H9 (cell line): ENCODE data around the gene ARHGAP8. TPM values are rescaled to one million over a fixed set of nuclear protein-coding genes. Genes with fewer than 3 reads are reported as not detected.

Experiments used
- DNase-seq: peaks from one replicate; pipeline ENCODE4 v3.0.0-alpha.2; 2017
- H2AFZ ChIP-seq: one replicate; pipeline ENCODE4 v1.6.1; 2013; ENCODE audit warnings: mild to moderate bottlenecking, low read length, control low read depth, moderate library complexity
- H2AK5ac ChIP-seq: 2 replicates; pipeline ENCODE4 v1.6.1; 2013; ENCODE audit warnings: low read length, control low read depth, mixed read lengths; ENCODE audit not compliant: insufficient read length
- H2BK120ac ChIP-seq: one replicate; pipeline ENCODE4 v1.6.1; 2013; ENCODE audit warnings: low read depth, mild to moderate bottlenecking, low read length, control low read depth, inconsistent platforms; ENCODE audit not compliant: poor library complexity, severe bottlenecking
- H2BK12ac ChIP-seq: 2 replicates; pipeline ENCODE4 v1.6.1; 2013; ENCODE audit warnings: low read length, control low read depth, mixed read lengths, low read depth; ENCODE audit not compliant: insufficient read length
- H2BK15ac ChIP-seq: 2 replicates; pipeline ENCODE4 v1.6.1; 2013; ENCODE audit warnings: low read depth, low read length, control low read depth
- H2BK20ac ChIP-seq: one replicate; pipeline ENCODE4 v1.6.1; 2013; ENCODE audit warnings: low read depth, mild to moderate bottlenecking, low read length, control low read depth, inconsistent platforms; ENCODE audit not compliant: poor library complexity, severe bottlenecking
- H2BK5ac ChIP-seq: 2 replicates; pipeline ENCODE4 v1.6.1; 2013; ENCODE audit warnings: low read length, control low read depth, mixed read lengths; ENCODE audit not compliant: insufficient read length
- H3K14ac ChIP-seq: 2 replicates; pipeline ENCODE4 v1.6.1; 2013; ENCODE audit warnings: low read length, control low read depth; ENCODE audit not compliant: insufficient read depth
- H3K18ac ChIP-seq: 2 replicates; pipeline ENCODE4 v1.6.1; 2013; ENCODE audit warnings: low read depth, mild to moderate bottlenecking, mixed read lengths, low read length, control low read depth; ENCODE audit not compliant: insufficient read length
- H3K23ac ChIP-seq: 2 replicates; pipeline ENCODE4 v1.6.1; 2013; ENCODE audit warnings: low read length, control low read depth, mixed read lengths, low read depth; ENCODE audit not compliant: insufficient read length
- H3K23me2 ChIP-seq: 2 replicates; pipeline ENCODE4 v1.6.1; 2013; ENCODE audit warnings: low read depth, mild to moderate bottlenecking, mixed read lengths, low read length, control low read depth; ENCODE audit not compliant: insufficient read length, poor library complexity, severe bottlenecking
- H3K27ac ChIP-seq: 2 replicates; pipeline ENCODE4 v1.5.1; 2013; ENCODE audit warnings: low read length, control low read depth, mixed read lengths, low read depth; ENCODE audit not compliant: insufficient read length
- H3K27me3 ChIP-seq: 2 replicates; pipeline ENCODE4 v1.6.1; 2013; ENCODE audit warnings: low read length, control low read depth, inconsistent platforms; ENCODE audit not compliant: insufficient read depth
- H3K4ac ChIP-seq: 2 replicates; pipeline ENCODE4 v1.6.1; 2013; ENCODE audit warnings: low read depth, mild to moderate bottlenecking, control low read depth, inconsistent platforms, low read length, moderate library complexity
- H3K4me1 ChIP-seq: 2 replicates; pipeline ENCODE4 v1.6.1; 2013; ENCODE audit warnings: low read length, control low read depth, inconsistent platforms; ENCODE audit not compliant: insufficient read depth
- H3K4me2 ChIP-seq: 2 replicates; pipeline ENCODE4 v1.6.1; 2013; ENCODE audit warnings: low read length, control low read depth, mixed read lengths; ENCODE audit not compliant: insufficient read length, insufficient read depth
- H3K56ac ChIP-seq: 2 replicates; pipeline ENCODE4 v1.6.1; 2013; ENCODE audit warnings: low read depth, mild to moderate bottlenecking, mixed read lengths, low read length, control low read depth; ENCODE audit not compliant: insufficient read length
- H3K79me1 ChIP-seq: 2 replicates; pipeline ENCODE4 v1.6.1; 2013; ENCODE audit warnings: low read depth, mild to moderate bottlenecking, moderate library complexity, low read length, control low read depth, inconsistent platforms; ENCODE audit not compliant: insufficient read depth, poor library complexity, severe bottlenecking
- H3K79me2 ChIP-seq: 2 replicates; pipeline ENCODE4 v1.6.1; 2013; ENCODE audit warnings: low read length, control low read depth, inconsistent platforms; ENCODE audit not compliant: insufficient read depth
- H3K9ac ChIP-seq: 2 replicates; pipeline ENCODE4 v1.6.1; 2013; ENCODE audit warnings: low read length, control low read depth, mixed read lengths; ENCODE audit not compliant: insufficient read length; ENCODE audit errors: extremely low read depth
- H3K9me3 ChIP-seq: one replicate; pipeline ENCODE4 v1.6.1; 2013; ENCODE audit warnings: low read depth, low read length, inconsistent platforms; ENCODE audit not compliant: control insufficient read depth
- H3T11ph ChIP-seq: one replicate; pipeline ENCODE4 v1.6.1; 2013; ENCODE audit warnings: mild to moderate bottlenecking, low read length, control low read depth, inconsistent platforms
- H4K20me1 ChIP-seq: one replicate; pipeline ENCODE4 v1.6.1; 2013; ENCODE audit not compliant: control insufficient read depth, insufficient read length, insufficient read depth
- H4K5ac ChIP-seq: 2 replicates; pipeline ENCODE4 v1.6.1; 2013; ENCODE audit warnings: low read depth, mild to moderate bottlenecking, mixed read lengths, low read length, control low read depth; ENCODE audit not compliant: insufficient read length
- H4K8ac ChIP-seq: replicated peaks from 2 replicates; pipeline ENCODE4 v1.6.1; 2013; ENCODE audit warnings: low read length, control low read depth, mixed read lengths, low read depth; ENCODE audit not compliant: insufficient read length
- H4K91ac ChIP-seq: 2 replicates; pipeline ENCODE4 v1.6.1; 2013; ENCODE audit warnings: low read depth, mild to moderate bottlenecking, moderate library complexity, mixed read lengths, low read length, control low read depth; ENCODE audit not compliant: insufficient read length
- H3K27ac Mint-ChIP-seq, 3 experiments: 2 replicates in 2 of 3; 3 replicates in 1 of 3; pipeline ENCODE4 v1.8.0; 2020 to 2021; ENCODE audit warnings: mixed read lengths in 3 of 3, mild to moderate bottlenecking in 1 of 3, moderate library complexity in 1 of 3
- H3K27me3 Mint-ChIP-seq: 2 replicates; pipeline ENCODE4 v1.8.0; 2021; ENCODE audit warnings: low read depth, mild to moderate bottlenecking, moderate library complexity, mixed read lengths
- H3K36me3 Mint-ChIP-seq, 3 experiments: 2 replicates in 2 of 3; 3 replicates in 1 of 3; pipeline ENCODE4 v1.8.0; 2020 to 2021; ENCODE audit warnings: low read depth in 3 of 3, mixed read lengths in 3 of 3; ENCODE audit not compliant: insufficient read depth in 1 of 3
- H3K4me1 Mint-ChIP-seq, 2 experiments: 2 replicates each; pipeline ENCODE4 v1.8.0; 2020; ENCODE audit warnings: mixed read lengths in 2 of 2
- H3K4me3 Mint-ChIP-seq, 2 experiments: 2 replicates in 1 of 2; 3 replicates in 1 of 2; pipeline ENCODE4 v1.8.0; 2020 to 2021; ENCODE audit warnings: mild to moderate bottlenecking in 2 of 2, mixed read lengths in 2 of 2, moderate library complexity in 1 of 2
- H3K9me3 Mint-ChIP-seq, 2 experiments: 2 replicates in 1 of 2; 3 replicates in 1 of 2; pipeline ENCODE4 v1.8.0; 2020; ENCODE audit warnings: mild to moderate bottlenecking in 2 of 2, mixed read lengths in 2 of 2, moderate library complexity in 1 of 2
- WGBS: extraction: QIAGEN DNeasy Blood & Tissue Kit; methylation state at CpG from one replicate; pipeline ENCODE4 v1.1.7; 2013; ENCODE audit warnings: missing lambda C conversion rate, low lambda C conversion rate, mixed read lengths; ENCODE audit not compliant: insufficient read length; ENCODE audit errors: extremely low coverage; 5-methylcytosine and 5-hydroxymethylcytosine counted together
- total RNA-seq: library from RNA; stranded (reverse); gene quantifications from 2 replicates; pipeline ENCODE4 v1.2.1, GENCODE V29; 2021
- TF ChIP-seq, protein P1 (sequence below): fragments of 200-600 bp; sonication (generic); conservative IDR thresholded peaks from 3 replicates; pipeline ENCODE4 v1.8.0; 2021; ENCODE audit warnings: antibody characterized with exemption, mild to moderate bottlenecking

Gene ARHGAP8
- total RNA-seq, 1 experiment from 2014 or later: 35.4 TPM

DNA sequence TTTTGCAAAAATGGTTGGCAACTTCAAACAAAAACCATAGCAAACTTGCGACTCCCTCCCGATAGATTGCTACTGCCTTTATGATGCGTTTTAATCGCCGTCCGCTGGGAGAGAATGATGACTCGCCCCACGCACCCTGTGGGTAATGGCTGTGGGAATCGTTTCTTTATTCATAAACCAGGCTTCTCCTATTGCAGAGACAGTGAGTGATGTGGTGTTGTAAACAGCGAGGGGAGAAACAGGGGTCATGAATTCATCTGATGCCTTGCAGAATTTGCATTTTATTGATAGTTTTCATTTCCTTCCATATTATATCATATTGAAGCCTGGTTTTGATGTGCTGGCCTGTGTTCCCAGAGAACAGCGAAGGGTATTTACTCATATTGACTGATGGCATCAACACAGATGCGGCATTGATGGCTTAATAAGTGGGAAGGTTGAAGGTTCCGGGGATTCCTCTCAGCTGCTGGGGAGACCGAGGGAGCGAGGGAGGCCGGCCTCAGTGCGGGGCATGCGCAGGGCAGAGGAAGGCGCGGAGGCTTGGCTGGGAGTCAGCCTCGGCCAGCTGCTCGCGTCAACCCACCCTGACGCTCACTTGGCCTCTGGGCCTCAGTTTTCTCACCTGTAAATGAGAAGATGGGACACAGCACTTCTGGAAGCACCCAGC is 41.3 kb downstream of the ARHGAP8 start:
- no peak overlapping the region for H2AK5ac ChIP-seq
- H3K4ac ChIP-seq: no peak overlapping the region
- no peaks in the 10 kb centered on the region for H3K79me2 ChIP-seq
- H3K18ac ChIP-seq: no peak overlapping the region
- H3K79me1 ChIP-seq: no peaks in the 10 kb centered on the region
- H3K4me1 ChIP-seq: peaks cover 8% of the 10 kb centered on the region; the same call in 1 of the 2 replicates
- H3K9me3 ChIP-seq: no peaks in the 10 kb centered on the region
- no peak overlapping the region for H2AFZ ChIP-seq
- H2BK5ac ChIP-seq: no peak overlapping the region
- H3K9ac ChIP-seq: no peak overlapping the region
- H3K4me1 Mint-ChIP-seq: peaks cover 28 to 43% of the 10 kb centered on the region in 2 experiments
- H3K27ac ChIP-seq: no peak overlapping the region
- H3K4me2 ChIP-seq: no peak overlapping the region
- no peaks in the 10 kb centered on the region for H3K27me3 Mint-ChIP-seq
- no peak overlapping the region for H4K91ac ChIP-seq
- TF ChIP-seq, protein P1, sequence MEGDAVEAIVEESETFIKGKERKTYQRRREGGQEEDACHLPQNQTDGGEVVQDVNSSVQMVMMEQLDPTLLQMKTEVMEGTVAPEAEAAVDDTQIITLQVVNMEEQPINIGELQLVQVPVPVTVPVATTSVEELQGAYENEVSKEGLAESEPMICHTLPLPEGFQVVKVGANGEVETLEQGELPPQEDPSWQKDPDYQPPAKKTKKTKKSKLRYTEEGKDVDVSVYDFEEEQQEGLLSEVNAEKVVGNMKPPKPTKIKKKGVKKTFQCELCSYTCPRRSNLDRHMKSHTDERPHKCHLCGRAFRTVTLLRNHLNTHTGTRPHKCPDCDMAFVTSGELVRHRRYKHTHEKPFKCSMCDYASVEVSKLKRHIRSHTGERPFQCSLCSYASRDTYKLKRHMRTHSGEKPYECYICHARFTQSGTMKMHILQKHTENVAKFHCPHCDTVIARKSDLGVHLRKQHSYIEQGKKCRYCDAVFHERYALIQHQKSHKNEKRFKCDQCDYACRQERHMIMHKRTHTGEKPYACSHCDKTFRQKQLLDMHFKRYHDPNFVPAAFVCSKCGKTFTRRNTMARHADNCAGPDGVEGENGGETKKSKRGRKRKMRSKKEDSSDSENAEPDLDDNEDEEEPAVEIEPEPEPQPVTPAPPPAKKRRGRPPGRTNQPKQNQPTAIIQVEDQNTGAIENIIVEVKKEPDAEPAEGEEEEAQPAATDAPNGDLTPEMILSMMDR: no peak
- no peak overlapping the region for H2BK15ac ChIP-seq
- no peak overlapping the region for H4K5ac ChIP-seq
- no peaks in the 10 kb centered on the region for H3K23me2 ChIP-seq
- H3K14ac ChIP-seq: no peak overlapping the region
- peak overlapping the region in 2 of 3 experiments; percentile 74 to 93; a peak in 4 of 7 replicates for H3K27ac Mint-ChIP-seq
- H3K4me3 Mint-ChIP-seq: no peak overlapping the region
- H3K27me3 ChIP-seq: no peaks in the 10 kb centered on the region
- H4K20me1 ChIP-seq: no peaks in the 10 kb centered on the region
- H2BK20ac ChIP-seq: no peak overlapping the region
- WGBS: no CpG with 5 or more reads among the region's 24 CpGs
- DNase-seq: no peak
- H3K9me3 Mint-ChIP-seq: no peaks in the 10 kb centered on the region
- no peak overlapping the region for H3K56ac ChIP-seq
- H3K23ac ChIP-seq: no peak overlapping the region
- no peak overlapping the region for H4K8ac ChIP-seq
- H2BK12ac ChIP-seq: no peak overlapping the region
- peaks cover 9 to 26% (median 22%) of the 10 kb centered on the region in 3 experiments; a peak in 6 of 7 replicates for H3K36me3 Mint-ChIP-seq
- H3T11ph ChIP-seq: no peak overlapping the region
- no peak overlapping the region for H2BK120ac ChIP-seq
